Measurements from ENCODE around the gene TMEM18.
A peak's percentile ranks its signal among the peaks of the same experiment; 100 is the strongest.

TMEM18 gene

GRCh38 chr2:677056-677958, at the start of gene TMEM18:
Gene TMEM18, minus strand, starts transcription at chr2:677406. Its CDS starts 61 bp downstream, at chr2:677345.
- peaks cover 39% of the 10 kb centered on the region for H3K4me1 Mint-ChIP-seq
- H3K27ac Mint-ChIP-seq = peak within 1 kb of the TSS; percentile 99
- peak; percentile 63 for ATAC-seq (ENCODE audit: low read depth)
- H3K9me3 Mint-ChIP-seq = no peaks in the 10 kb centered on the region
- H3K36me3 Mint-ChIP-seq = peaks cover 14% of the 10 kb centered on the region
- peak; percentile 99 to 100 for DNase-seq (ENCODE audit: low spot score in 2 of 2)
- peak within 1 kb of the TSS; percentile 99 for H3K4me3 Mint-ChIP-seq
- H3K27me3 Mint-ChIP-seq = no peaks in the 10 kb centered on the region

GRCh38 chr2:726169-726568, 49.0 kb upstream of the TMEM18 start:
- no peak overlapping the region for H3K4me3 Mint-ChIP-seq
- H3K27me3 Mint-ChIP-seq = peaks cover 21% of the 10 kb centered on the region
- DNase-seq (ENCODE audit: low spot score in 2 of 2) (no peak), ATAC-seq (ENCODE audit: low read depth) (no peak)
- H3K4me1 Mint-ChIP-seq = peaks cover 7% of the 10 kb centered on the region
- no peaks in the 10 kb centered on the region for H3K9me3 Mint-ChIP-seq
- no peaks in the 10 kb centered on the region for H3K36me3 Mint-ChIP-seq
- H3K27ac Mint-ChIP-seq = no peak overlapping the region

- no peaks in the 10 kb centered on the region for H3K9me3 Mint-ChIP-seq
- ATAC-seq (ENCODE audit: low read depth) = no peak
- peaks cover 23% of the 10 kb centered on the region for H3K27me3 Mint-ChIP-seq
Measured at GRCh38 chr2:725468-725867, 48.3 kb upstream of the TMEM18 start.

GRCh38 chr2:723761-724160, 46.6 kb upstream of the TMEM18 start:
- Mint-ChIP-seq H3K4me3 (no peak overlapping the region), H3K36me3 (no peaks in the 10 kb centered on the region), H3K27ac (no peak overlapping the region), H3K27me3 (peaks cover 23% of the 10 kb centered on the region), H3K9me3 (no peaks in the 10 kb centered on the region), H3K4me1 (peaks cover 7% of the 10 kb centered on the region)
- ATAC-seq (ENCODE audit: low read depth) = no peak
- no peak for DNase-seq (ENCODE audit: low spot score in 2 of 2)

More at GRCh38 chr2:725468-725867, 48.3 kb upstream of the TMEM18 start:
- H3K36me3 Mint-ChIP-seq = no peaks in the 10 kb centered on the region
- no peak overlapping the region for H3K27ac Mint-ChIP-seq
- H3K4me1 Mint-ChIP-seq = peaks cover 7% of the 10 kb centered on the region
- DNase-seq (ENCODE audit: low spot score in 2 of 2) = no peak
- no peak overlapping the region for H3K4me3 Mint-ChIP-seq

- H3K36me3 Mint-ChIP-seq = no peaks in the 10 kb centered on the region
- no peak for DNase-seq (ENCODE audit: low spot score in 2 of 2)
- H3K27me3 Mint-ChIP-seq = peaks cover 20% of the 10 kb centered on the region
- ATAC-seq (ENCODE audit: low read depth) = no peak
- no peaks in the 10 kb centered on the region for H3K9me3 Mint-ChIP-seq
- no peaks in the 10 kb centered on the region for H3K4me1 Mint-ChIP-seq
- H3K27ac Mint-ChIP-seq = no peak overlapping the region
- no peak overlapping the region for H3K4me3 Mint-ChIP-seq
Measured at GRCh38 chr2:720842-721241, 43.6 kb upstream of the TMEM18 start.

- Mint-ChIP-seq H3K9me3 (no peaks in the 10 kb centered on the region), H3K36me3 (no peaks in the 10 kb centered on the region), H3K27me3 (peaks cover 18% of the 10 kb centered on the region), H3K4me3 (no peak overlapping the region), H3K27ac (no peak overlapping the region), H3K4me1 (peaks cover 6% of the 10 kb centered on the region)
- no peak for DNase-seq (ENCODE audit: low spot score in 2 of 2)
- ATAC-seq (ENCODE audit: low read depth) = no peak
Measured at GRCh38 chr2:719734-720133, 42.5 kb upstream of the TMEM18 start.

GRCh38 chr2:719191-719590, 42.0 kb upstream of the TMEM18 start:
- ATAC-seq (ENCODE audit: low read depth) = no peak
- DNase-seq (ENCODE audit: low spot score in 2 of 2) = no peak
- H3K4me3 Mint-ChIP-seq = no peak overlapping the region
- H3K27ac Mint-ChIP-seq = no peak overlapping the region
- H3K36me3 Mint-ChIP-seq = no peaks in the 10 kb centered on the region
- H3K27me3 Mint-ChIP-seq = peaks cover 14% of the 10 kb centered on the region
- peaks cover 12% of the 10 kb centered on the region for H3K4me1 Mint-ChIP-seq
- H3K9me3 Mint-ChIP-seq = no peaks in the 10 kb centered on the region

GRCh38 chr2:717661-718060, 40.5 kb upstream of the TMEM18 start:
- no peak overlapping the region for H3K27ac Mint-ChIP-seq

GRCh38 chr2:715854-716560, 38.8 kb upstream of the TMEM18 start:
- ATAC-seq (ENCODE audit: low read depth) (no peak), DNase-seq (ENCODE audit: low spot score in 2 of 2) (no peak)
- Mint-ChIP-seq H3K4me3 (no peak overlapping the region), H3K27me3 (peaks cover 18% of the 10 kb centered on the region), H3K27ac (no peak overlapping the region), H3K9me3 (no peaks in the 10 kb centered on the region), H3K36me3 (no peaks in the 10 kb centered on the region), H3K4me1 (peaks cover 12% of the 10 kb centered on the region)

More at GRCh38 chr2:717661-718060, 40.5 kb upstream of the TMEM18 start:
- no peak overlapping the region for H3K4me3 Mint-ChIP-seq
- H3K36me3 Mint-ChIP-seq = no peaks in the 10 kb centered on the region
- peaks cover 12% of the 10 kb centered on the region for H3K4me1 Mint-ChIP-seq
- no peak for ATAC-seq (ENCODE audit: low read depth)
- no peaks in the 10 kb centered on the region for H3K9me3 Mint-ChIP-seq
- peaks cover 12% of the 10 kb centered on the region for H3K27me3 Mint-ChIP-seq
- DNase-seq (ENCODE audit: low spot score in 2 of 2) = no peak

- no peak overlapping the region for H3K4me3 Mint-ChIP-seq
- no peaks in the 10 kb centered on the region for H3K9me3 Mint-ChIP-seq
- peaks cover 12% of the 10 kb centered on the region for H3K4me1 Mint-ChIP-seq
- H3K36me3 Mint-ChIP-seq = no peaks in the 10 kb centered on the region
- no peak overlapping the region for H3K27ac Mint-ChIP-seq
- ATAC-seq (ENCODE audit: low read depth) (no peak), DNase-seq (ENCODE audit: low spot score in 2 of 2) (no peak)
- peaks cover 16% of the 10 kb centered on the region for H3K27me3 Mint-ChIP-seq
Measured at GRCh38 chr2:715038-715437, 37.8 kb upstream of the TMEM18 start.

- Mint-ChIP-seq H3K9me3 (no peaks in the 10 kb centered on the region), H3K4me3 (peak overlapping the region; percentile 53), H3K36me3 (no peaks in the 10 kb centered on the region), H3K27me3 (peaks cover 16% of the 10 kb centered on the region), H3K4me1 (peaks cover 12% of the 10 kb centered on the region), H3K27ac (no peak overlapping the region)
- peak; percentile 92 for ATAC-seq (ENCODE audit: low read depth)
- peak; percentile 43 to 48 for DNase-seq (ENCODE audit: low spot score in 2 of 2)
Measured at GRCh38 chr2:714005-714741, 37.0 kb upstream of the TMEM18 start.

- no peaks in the 10 kb centered on the region for H3K36me3 Mint-ChIP-seq
- H3K4me3 Mint-ChIP-seq = no peak overlapping the region
- no peaks in the 10 kb centered on the region for H3K9me3 Mint-ChIP-seq
- peaks cover 13% of the 10 kb centered on the region for H3K4me1 Mint-ChIP-seq
- ATAC-seq (ENCODE audit: low read depth) = no peak
- no peak for DNase-seq (ENCODE audit: low spot score in 2 of 2)
- peaks cover 11% of the 10 kb centered on the region for H3K27me3 Mint-ChIP-seq
- no peak overlapping the region for H3K27ac Mint-ChIP-seq
Measured at GRCh38 chr2:710867-711665, 33.9 kb upstream of the TMEM18 start.

- Mint-ChIP-seq H3K27me3 (peaks cover 7% of the 10 kb centered on the region), H3K36me3 (no peaks in the 10 kb centered on the region), H3K9me3 (no peaks in the 10 kb centered on the region), H3K27ac (no peak overlapping the region), H3K4me1 (peaks cover 6% of the 10 kb centered on the region), H3K4me3 (no peak overlapping the region)
- DNase-seq (ENCODE audit: low spot score in 2 of 2) = no peak
- ATAC-seq (ENCODE audit: low read depth) = no peak
Measured at GRCh38 chr2:709138-709765, 32.0 kb upstream of the TMEM18 start.
